Cardiac fibroblast (primary cell): Measurements from ENCODE around the gene TIFAB.

Source experiments
- DNase-seq, 2 donors: peaks; one replicate each; pipeline versions ENCODE4 v3.0.0 to v3.0.0-alpha.2; 2010; ENCODE audit warnings: low read depth in 2 of 2
- H3K4me3 ChIP-seq, 2 donors: replicated peaks in 1 of 2; 1 replicate in 1 of 2; 2 replicates in 1 of 2; pipeline ENCODE4 v1.5.1; 2011; ENCODE audit warnings: low read depth in 2 of 2, low read length in 2 of 2, mild to moderate bottlenecking in 2 of 2, moderate library complexity in 1 of 2
- CTCF ChIP-seq: IDR thresholded peaks from one replicate; pipeline ENCODE4 v1.5.1; 2011; ENCODE audit warnings: low read depth, mild to moderate bottlenecking, low read length, inconsistent platforms

Gene TIFAB

GRCh38 chr5:135473956-135474670 is 22.0 kb upstream of the TIFAB start:
- no peak for DNase-seq
- no peak for TF ChIP-seq CTCF

GRCh38 chr5:135472141-135472540 is 20.0 kb upstream of the TIFAB start:
- H3K4me3 ChIP-seq = no peak overlapping the region
- no peak for DNase-seq
- TF ChIP-seq CTCF = no peak

More at GRCh38 chr5:135473956-135474670, 22.0 kb upstream of the TIFAB start:
- H3K4me3 ChIP-seq = no peak overlapping the region

GRCh38 chr5:135471726-135472125 is 19.6 kb upstream of the TIFAB start:
- H3K4me3 ChIP-seq = no peak overlapping the region

GRCh38 chr5:135469911-135470310 is 17.8 kb upstream of the TIFAB start:
- no peak for DNase-seq
- no peak overlapping the region for H3K4me3 ChIP-seq
- TF ChIP-seq CTCF = no peak

More at GRCh38 chr5:135471726-135472125, 19.6 kb upstream of the TIFAB start:
- TF ChIP-seq CTCF = no peak
- no peak for DNase-seq

- H3K4me3 ChIP-seq = no peak overlapping the region
- no peak for DNase-seq
- TF ChIP-seq CTCF = no peak
These were observed 16.4 kb upstream of the TIFAB start for GRCh38 chr5:135468541-135468940.

GRCh38 chr5:135467871-135468485 is 15.8 kb upstream of the TIFAB start:
- no peak for DNase-seq
- no peak for TF ChIP-seq CTCF
- no peak overlapping the region for H3K4me3 ChIP-seq
